C4-2B (cell line): ENCODE results near the gene CBX2.

ENCODE experiments used
- CTCF ChIP-seq: fragments of 450-650 bp; conservative IDR thresholded peaks from 2 replicates; pipeline ENCODE4 v1.5.1; 2017; ENCODE audit warnings: mild to moderate bottlenecking
- ZFX ChIP-seq: fragments of 450-650 bp; IDR thresholded peaks from 2 replicates; pipeline ENCODE4 v1.6.1; 2017

- TF ChIP-seq CTCF (no peak), ZFX (no peak)
Measured at GRCh38 chr17:79802736-79803420, 24.9 kb downstream of the CBX2 start.
